Right lobe of liver (tissue), 4 donors: ENCODE measurements around the gene ADGRG4.

Experiments
- POLR2A ChIP-seq: fragments of 450-650 bp; IDR thresholded peaks from one replicate; pipeline ENCODE4 v1.6.1; 2017; ENCODE audit warnings: antibody characterized with exemption, mild to moderate bottlenecking
- TF ChIP-seq, protein P1 (sequence below), 4 donors: fragments of 200-600 bp in 3 of 4; fragments of 450-650 bp in 1 of 4; IDR thresholded peaks; one replicate each; pipeline versions ENCODE4 v1.5.1 to v1.8.0; 2016 to 2022; ENCODE audit warnings: antibody characterized with exemption in 4 of 4, mild to moderate bottlenecking in 2 of 4
- donor health status: DM: no; HTN: no; CAD: no.
- donor health status: DM: no; HTN: no; CAD: no.
- donor health status: DM: no; HTN: yes; CAD: no.

DNA sequence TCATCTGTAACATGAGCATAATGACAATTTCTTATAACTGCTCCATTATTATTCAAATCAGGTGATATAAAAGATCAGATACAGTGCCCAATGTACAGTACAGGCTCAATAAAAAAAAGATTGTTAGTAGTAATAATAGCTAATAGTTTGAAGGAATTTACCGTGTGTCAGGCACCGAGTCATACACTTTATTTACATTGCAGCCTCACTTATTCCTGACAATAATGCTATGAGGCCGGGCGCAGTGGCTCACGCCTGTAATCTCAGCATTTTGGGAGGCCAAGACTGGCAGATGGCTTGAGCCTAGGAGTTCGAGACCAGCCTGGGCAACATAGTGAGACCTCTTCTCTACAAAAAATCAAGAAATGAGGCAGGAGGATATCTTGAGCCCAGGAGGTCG is 39.4 kb upstream of the ADGRG4 start:
- TF ChIP-seq, protein P1, sequence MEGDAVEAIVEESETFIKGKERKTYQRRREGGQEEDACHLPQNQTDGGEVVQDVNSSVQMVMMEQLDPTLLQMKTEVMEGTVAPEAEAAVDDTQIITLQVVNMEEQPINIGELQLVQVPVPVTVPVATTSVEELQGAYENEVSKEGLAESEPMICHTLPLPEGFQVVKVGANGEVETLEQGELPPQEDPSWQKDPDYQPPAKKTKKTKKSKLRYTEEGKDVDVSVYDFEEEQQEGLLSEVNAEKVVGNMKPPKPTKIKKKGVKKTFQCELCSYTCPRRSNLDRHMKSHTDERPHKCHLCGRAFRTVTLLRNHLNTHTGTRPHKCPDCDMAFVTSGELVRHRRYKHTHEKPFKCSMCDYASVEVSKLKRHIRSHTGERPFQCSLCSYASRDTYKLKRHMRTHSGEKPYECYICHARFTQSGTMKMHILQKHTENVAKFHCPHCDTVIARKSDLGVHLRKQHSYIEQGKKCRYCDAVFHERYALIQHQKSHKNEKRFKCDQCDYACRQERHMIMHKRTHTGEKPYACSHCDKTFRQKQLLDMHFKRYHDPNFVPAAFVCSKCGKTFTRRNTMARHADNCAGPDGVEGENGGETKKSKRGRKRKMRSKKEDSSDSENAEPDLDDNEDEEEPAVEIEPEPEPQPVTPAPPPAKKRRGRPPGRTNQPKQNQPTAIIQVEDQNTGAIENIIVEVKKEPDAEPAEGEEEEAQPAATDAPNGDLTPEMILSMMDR (IDR thresholded peaks at IDR 0.05): no peak
- TF ChIP-seq POLR2A: no peak
